RKO (cell line): Measurements from ENCODE around the gene TMEM30A.

Experiments used
- DNase-seq: peaks from one replicate; pipeline ENCODE4 v3.0.0-alpha.2; 2016; ENCODE audit warnings: low spot score

TMEM30A gene

DNA sequence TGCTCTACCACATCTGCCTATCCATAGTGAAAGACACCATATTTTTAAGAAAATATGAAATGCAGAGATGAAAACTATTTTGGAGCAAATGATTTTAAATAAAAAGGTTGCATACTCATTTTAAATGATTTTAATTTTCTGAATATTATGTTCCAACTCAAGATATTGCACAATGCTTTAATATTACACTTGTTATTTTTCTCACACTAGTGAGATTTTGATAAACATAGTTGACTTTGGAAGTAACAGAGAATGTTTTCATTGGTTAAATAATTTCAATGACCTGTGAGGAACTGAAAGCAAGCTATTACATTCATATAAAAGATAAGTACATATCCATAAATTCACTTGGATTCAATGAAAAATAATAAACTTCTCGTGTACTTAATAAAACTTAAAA, 7.2 kb upstream of the TMEM30A start:
- DNase-seq = no peak

DNA sequence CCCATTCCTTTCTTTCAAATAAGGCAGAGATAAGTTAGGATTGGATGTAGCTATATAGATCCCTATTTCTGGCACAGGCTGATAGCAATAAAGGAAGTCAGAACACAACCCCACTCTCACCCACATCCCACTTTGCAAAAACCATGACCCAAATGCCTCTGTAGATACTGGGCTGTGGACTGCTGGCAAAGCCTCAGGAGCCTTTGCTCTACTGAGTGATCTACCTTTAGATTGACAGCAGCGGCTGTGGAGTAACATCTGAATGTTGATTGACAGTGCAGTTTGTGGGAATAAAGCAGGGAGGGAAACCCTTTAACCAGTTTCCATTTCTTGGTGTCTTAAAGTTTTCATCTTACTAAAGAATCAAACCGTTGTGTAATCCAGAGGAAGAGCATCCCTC, 6.7 kb upstream of the TMEM30A start:
- no peak for DNase-seq

DNA sequence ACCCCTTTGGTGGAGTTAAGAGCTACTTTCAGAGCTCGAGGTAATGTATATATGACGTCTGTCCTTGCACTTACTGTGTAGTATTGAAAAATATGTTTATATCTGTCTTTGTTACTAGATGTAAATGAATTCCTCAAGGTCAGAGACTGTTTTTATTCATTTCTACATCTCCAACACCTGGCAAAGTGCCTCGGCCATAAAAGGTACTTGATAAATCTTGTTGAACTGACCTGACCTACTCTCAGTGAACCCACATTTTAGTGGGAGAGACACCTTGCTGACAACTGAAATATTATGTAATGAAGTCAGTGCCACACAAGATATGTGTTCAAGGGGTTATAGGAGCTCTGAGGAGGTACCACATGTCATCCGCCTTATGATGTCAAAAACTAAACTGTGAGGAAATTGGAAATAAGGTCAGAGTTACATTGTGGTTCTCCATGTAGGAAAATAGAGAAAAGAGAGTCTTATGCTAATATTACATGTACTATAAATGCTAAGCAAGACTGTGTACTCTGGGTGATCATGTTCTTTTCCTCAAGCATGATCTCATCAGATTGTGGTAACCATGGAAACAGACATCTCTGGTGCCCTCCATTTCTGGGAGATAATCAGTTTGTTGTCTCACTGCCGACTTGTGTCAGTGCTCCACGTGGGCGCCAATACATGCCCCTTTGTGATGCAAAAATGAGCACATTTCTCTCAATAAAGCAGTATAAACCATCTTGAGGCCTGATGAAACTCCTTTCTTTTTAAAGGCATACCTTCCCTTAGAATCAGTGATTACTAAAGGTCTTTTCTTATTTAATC, 5.7 kb upstream of the TMEM30A start:
- DNase-seq = no peak

DNA sequence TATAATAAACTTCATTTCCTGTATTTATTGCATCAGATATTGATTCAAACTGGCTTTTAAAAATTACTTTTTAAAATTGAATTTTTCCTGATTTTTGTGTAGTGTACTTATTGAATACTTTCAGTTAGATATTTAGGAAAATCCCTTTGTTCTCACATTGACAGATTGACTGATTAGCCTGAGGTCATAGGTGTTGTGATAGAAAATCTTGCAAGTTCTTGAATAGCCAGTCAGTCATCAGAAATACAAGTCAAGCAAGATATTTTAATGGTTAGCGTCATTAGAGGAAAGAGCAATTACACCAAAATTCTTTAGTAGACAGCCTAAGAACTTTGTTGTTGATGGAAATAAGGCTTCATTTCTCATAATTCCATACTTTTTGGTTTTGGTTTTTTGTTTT, 3.4 kb upstream of the TMEM30A start:
- no peak for DNase-seq

DNA sequence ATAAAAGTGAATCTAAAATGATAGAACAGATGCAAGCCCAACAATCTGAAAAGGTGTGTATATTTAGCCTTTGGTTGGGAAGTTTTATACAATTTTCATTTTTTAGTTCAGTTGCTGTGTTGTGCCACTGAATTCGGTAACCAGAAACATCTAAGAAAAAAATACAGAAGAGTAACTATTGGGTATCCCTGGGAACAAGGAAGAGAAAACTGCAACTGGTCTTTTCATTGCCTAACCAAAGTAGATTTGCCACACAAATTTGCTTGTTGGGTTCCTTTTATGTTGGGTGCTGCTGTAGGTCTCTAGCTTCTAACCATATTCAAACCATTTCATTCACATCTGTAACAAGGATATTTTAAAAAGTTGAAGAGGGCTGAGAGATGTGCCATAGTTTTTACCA, 2.8 kb upstream of the TMEM30A start:
- DNase-seq = no peak

DNA sequence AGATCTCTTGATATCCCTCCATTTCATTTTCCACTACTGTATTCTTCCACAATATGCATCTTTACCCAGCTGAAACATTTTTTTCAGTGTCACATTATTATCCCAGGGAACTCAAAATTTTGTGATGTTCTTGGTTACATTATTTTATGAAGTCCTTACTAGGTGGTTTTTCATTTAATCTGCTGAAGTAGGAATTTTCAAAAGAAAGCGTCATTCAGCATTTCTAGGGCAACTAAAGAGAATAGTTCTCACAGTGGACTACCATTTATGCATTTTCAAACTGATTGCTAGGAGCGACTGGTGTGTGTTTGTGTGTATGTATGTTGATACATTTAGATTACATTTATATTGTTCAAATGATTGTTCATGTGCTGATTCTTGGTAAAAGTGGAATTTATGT, 2.4 kb upstream of the TMEM30A start:
- DNase-seq = no peak

DNA sequence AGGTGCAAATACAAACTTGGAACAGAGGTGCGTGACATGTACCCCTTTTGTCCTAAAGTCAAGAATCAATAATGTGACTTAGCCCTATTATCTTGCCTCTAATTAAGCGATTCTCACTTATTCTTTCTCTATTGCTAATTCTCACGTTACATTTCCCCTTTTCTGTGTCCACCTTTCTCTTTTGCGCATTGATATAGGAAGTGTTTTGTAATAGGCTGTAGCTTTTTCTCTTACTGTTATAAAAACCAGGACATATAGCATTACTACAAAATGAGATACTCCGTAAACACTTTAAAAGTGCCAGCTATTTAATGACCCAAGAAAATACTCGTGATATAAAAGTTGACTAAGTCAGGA, 669 bp upstream of the TMEM30A start:
- no peak for DNase-seq

DNA sequence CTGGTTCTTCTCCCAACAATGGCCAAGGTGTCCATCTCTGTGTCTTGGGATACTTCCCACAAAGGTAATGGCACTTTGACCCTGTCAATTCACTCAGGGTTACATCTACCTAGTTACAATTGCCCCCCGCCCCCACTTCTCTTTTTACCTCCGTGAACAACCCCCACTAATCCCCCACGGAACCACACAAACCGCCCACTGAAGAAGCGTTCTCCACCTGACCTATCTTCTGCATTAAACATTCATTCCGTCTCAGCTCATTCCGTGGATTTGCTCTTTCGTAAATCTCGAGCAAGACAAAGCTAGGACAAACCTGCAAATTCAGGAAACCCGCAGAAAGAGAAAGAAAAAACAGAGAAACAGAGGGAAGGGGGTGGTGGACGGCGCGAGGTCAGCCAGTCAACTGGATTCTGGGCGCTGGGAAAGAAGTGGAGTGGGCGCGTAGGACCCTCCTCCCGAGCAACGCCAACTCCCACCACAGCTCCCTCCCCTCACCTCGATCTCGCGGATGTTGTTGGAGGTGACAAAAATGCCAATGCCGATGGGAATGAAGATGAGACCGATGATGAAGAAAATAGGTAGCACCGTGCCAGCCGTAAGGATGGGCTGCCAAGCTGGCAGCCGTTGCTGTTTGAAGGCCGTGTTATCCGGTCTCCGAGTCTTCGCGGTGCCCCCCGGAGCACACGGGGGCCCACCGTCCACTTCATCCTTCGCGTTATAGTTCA, 523 bp downstream of the TMEM30A start:
- DNase-seq = peak; percentile 43

DNA sequence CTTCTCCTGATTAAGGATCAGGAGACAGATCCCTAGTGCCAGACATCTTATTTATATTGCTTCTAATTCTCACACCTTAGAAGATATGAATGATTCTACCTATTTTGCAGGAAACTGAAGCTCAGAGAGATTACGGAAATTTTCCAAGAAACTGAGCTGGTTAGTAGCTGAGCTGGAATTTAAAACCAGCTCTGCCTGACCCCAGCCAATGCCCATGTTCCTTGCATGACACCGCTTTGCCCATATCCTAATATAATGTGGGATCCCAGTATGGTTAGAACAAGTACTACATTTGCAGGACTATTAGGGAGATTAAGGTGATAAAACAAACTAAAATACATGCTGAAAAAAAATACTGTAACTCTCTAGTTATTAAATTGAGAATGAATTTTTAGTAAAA, 1.9 kb downstream of the TMEM30A start:
- peak; percentile 48 for DNase-seq

DNA sequence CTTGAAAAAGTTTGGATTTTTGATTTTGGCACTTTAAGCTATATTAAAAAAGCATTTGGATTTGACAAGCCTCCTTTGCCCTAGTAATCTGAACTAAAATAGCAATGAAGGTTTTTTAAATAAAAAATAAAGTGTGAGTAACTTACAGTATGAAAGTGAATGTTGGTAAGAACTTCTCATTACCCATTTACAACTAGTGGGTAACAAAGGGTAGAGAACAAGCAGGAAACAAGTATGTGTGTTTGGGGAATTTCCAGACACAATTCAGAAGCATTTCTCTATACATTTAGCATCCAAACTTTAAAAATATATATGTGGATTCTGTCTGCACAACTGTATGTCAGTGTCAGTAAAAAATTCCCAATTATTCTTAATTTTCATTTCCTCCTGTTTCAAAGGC, 2.9 kb downstream of the TMEM30A start:
- DNase-seq = no peak

DNA sequence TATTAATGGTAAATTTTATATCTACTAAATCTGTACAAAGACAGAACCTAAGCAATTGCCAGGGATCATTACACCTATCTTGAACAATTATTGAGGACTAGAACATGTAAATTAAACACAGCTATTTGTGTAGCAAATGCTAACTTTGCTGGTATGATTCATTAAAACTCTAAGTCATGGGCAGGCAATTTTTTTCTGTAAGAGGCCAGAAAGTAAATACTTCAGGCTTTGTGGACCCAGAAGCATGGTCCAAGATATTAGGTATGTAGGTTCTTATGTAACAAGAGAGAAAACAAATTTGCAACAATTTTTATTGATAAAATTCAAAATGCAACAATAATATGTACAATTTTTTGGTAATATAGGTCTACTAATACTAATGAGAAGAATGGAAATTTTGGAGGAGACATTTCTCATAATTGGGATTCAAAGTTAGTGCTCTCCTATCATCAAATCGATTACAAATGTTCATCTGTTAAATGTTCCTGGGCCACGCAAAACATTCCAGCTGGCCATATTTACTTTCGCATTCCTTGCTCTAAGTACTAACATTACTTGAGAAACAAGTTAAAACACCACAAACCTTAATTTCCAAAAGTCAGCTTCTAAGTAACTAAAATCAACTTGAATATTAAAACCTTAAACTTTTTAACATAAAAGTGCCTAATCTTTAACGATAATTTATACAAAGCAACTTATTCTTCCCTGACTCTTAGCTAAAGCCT, 4.3 kb downstream of the TMEM30A start:
- no peak for DNase-seq

DNA sequence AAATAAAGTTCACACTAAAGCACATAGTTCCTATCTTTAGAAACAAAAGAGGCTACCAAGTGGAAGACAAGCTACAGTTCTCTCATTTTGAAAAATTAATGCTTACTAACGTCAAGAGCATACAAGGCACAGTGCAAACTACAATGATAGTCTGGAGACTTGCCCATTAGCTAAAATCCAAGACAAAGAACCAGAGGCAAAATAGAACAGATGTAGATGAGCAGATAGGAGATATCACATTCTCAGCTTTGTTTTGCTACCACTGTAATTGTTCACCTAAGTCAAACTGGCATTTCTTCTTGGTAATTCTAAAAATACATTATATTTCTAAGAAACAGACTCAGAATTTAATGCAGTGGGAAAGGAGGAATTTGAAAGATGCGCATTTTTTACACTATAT, 5.2 kb downstream of the TMEM30A start:
- no peak for DNase-seq

DNA sequence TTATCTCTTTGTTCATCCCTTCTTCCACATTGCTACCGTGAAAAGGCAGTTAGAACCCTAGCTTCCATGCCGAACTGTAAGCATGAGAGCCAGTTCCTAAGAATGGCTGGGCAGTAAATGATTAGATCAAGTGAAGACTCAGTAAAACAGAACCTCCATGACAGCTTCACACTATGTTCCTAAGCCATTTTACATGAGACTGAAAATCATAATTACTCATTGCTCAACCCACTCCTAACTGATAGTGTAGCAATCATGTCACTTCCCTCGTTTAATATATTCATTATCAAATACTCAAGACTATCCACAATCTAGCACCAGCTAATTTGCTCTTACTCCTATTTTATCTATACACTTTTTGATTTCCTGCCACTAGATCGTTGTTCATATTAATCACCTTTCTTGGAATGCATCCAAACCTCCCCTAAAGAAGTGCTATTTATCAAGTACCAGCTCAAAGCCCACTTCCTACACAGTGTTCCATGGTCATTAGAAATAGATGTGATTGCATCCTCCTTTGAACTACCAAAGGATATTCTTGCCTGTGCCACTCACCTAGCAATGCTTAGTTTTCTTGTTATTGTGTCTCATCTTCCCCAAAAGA, 6.0 kb downstream of the TMEM30A start:
- no peak for DNase-seq

DNA sequence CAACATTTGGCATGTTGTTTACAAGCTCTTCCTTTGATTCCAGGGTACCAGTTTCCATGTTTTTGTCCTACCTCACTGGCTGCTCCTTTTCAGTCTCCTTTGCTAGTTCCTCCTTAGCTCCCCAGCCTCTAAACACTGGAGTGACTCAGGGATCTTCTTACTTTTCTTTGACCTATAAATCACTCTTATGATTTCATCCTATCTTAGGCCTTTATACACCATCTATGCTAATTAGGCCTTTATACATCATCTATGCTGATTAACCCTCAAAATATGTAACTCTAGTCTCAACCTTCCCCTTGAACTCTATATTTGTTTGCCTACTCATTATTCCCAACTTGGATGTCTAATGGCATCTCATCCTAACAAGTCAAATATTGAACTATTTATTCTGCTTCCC, 9.5 kb downstream of the TMEM30A start:
- DNase-seq = peak; percentile 89

DNA sequence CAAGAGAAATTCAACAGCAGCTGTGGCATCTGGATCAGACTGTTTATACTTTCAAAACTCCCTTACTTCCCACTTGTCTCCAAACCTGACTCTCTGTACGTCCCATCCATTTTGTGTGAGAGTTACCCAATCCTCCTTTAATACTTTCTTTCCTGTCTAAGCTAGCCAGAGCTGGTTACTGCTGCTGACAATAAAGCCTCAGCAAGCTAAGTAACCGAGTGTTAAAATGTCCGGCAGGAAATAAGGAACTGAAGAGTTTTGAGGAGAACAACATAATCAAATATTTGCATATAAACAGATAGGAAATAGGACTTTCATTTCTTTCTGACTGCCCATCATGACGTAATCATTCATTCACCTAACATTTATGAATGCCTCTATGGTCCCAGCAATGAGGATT, 11.6 kb downstream of the TMEM30A start:
- DNase-seq = no peak

DNA sequence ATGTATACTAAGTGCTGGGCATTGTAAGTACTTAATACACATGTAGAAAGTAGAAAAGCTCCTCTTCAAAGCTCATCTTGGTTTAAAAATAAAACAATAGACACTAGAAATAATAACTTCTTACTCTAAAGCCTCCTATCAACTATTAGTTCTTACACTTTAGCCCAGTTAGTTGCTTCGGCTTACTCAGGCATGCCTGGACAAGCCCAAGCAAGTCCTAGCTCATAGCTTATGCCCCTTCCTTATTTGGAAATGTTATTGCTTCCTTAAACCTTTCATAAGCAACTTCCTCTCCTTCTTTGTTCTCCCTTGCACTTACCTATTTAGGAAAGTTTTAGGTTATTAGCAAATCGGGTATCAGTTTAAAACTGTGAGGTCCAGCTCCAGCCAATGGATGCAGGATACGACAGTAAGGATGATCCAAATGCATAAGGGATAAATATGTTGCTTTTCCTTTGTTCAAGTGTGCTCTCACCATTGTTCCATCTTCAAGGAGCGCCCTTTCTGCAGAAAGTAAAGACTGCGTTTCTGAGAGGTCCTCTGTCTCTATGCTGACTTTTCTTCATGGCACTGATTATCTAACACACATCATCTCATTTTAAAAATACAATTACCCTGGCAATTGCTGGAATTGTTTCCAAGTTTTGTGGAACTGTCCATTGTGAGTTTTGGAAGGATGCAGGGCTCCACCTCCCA, 12.3 kb downstream of the TMEM30A start:
- DNase-seq = no peak

DNA sequence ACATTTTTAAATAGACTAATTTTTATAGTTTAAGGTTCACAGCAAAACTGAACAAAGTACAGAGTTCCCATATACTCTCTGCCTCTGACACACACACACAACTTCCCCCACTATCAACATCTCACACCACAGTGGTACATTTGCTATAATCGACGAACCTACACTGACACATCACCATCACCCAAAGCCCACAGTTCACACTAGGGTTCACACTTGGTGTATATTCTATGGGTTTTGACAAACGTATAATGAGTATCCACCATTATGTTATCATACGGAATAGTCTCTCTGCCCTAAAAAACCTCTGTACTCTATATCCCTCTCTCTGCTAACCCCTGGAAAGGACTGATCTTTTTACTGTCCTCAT, 15.6 kb downstream of the TMEM30A start:
- no peak for DNase-seq

DNA sequence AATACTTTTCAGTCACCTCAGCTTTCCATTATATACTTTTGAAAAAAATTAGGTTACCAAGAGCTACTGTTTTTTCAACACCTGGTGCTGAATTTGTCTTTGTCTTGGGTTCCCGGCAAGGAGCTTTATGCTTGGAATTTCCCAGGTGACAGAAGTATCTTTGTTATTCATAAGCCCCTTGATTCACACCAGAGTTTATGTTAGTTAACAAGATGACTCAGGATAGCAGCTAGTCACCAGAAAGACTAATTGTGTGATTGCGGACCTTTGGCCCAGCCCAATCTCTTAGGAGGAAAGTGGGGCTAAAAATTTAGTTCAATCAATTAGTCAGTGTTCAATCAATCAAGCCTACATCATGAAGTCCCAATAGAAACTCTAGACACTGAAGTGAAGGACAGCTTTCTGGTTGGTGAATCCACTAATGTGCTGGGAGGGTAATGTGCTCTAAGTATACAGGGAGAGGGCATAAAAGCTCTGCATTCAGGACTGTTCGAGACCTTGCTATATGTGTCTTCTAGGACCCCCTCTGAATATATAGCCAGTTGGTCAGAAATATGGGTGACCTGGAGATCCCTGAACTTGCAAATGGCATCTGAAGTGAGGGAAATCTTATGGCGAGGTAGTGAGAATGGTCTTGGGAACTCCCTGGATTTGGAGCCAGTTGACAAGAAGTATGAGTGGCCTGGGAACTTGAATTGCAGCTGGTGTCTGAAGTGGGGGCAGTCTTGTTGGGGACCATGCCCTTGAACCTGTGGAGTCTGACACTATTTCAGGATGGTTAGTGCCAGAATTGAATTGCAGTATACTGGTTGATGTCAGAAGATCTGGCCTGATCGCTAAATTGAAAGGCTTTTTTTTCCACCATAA, 16.2 kb downstream of the TMEM30A start:
- peak; percentile 45 for DNase-seq

DNA sequence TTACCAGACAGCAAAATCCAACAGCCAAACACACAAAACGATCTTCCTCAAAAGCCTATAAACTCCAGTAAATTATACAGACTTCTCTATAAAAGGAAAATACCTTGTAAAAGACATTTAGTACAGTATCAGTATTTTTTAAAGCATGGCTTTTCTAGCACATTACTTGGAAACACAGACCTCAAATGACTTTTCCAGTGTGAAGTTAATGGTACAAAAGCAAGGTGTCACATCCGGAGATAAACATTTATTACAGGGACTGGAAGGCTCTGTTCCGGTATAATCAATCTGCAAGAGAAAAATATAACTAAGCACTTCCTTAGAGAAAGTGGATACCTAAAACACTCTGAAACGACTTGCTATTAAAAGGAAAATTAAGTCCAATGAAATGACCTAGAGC, 17.1 kb downstream of the TMEM30A start:
- no peak for DNase-seq

DNA sequence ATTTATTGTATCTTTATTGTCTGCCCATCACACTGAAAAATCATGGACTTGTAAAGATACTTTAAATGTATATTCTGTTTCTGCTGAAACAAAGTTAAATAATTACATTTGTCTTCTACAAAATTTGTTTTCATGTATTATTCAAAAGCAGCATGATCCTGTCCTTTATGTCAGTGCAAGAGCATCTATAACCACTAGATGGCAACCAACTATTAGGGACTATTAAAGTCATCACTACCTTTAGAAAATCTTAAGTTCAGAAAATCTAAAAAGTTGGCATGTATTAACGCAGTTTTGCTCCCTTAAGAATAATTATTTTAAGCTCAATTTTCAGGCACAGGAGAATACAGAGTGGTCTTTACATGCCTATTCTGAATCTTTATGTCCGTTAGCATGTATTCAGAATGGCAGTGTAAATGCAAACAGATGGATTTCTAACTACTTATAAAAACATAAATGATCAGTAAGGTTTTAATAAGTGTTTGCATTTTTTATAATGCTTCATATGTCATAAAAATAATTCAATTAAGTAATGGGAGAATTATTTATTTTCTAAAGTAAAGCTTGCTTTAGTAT, 17.8 kb downstream of the TMEM30A start:
- peak; percentile 81 for DNase-seq

DNA sequence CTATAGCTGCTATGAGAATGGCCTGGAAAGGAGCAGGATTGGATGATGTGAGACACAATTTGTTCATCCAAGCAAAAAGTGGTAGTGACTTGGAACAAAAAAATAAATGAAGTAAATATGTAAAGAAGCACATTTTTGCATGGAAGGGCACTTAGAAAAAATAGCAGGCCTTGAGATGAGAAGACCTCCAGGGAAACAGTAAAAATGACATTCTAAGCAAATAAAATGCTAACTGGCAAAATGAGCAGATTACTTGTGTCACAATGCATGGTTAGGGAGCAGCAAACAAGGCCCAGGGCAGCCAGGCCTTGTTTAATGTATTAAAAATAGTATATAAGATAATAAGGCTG, 21.2 kb downstream of the TMEM30A start:
- no peak for DNase-seq
